Astrocyte of the cerebellum (primary cell): ENCODE results near the gene SPOP.
"Not testable (repeated sequence)": the region's sequence is repeated elsewhere in the genome, so short reads cannot be mapped to it uniquely, and the experiment has no call there.

Experiments
- DNase-seq: peaks from one replicate; pipeline ENCODE4 v3.0.0-alpha.2; 2011; ENCODE audit warnings: low read depth
- H3K4me3 ChIP-seq: 2 replicates; pipeline ENCODE4 v1.5.1; 2011; ENCODE audit warnings: mild to moderate bottlenecking, low read depth, low read length, moderate library complexity
- in situ Hi-C: cut with HindIII; loops from 2 replicates; pipeline ENCODE4 v1.10.0; 2017; ENCODE audit warnings: low sequenced_read_pairs
- TF ChIP-seq, protein P1 (sequence below): IDR thresholded peaks from 2 replicates; pipeline ENCODE4 v1.5.1; 2012; ENCODE audit warnings: low read length, low read depth, moderate library complexity, mild to moderate bottlenecking; ENCODE audit errors: missing control alignments

Gene SPOP

DNA sequence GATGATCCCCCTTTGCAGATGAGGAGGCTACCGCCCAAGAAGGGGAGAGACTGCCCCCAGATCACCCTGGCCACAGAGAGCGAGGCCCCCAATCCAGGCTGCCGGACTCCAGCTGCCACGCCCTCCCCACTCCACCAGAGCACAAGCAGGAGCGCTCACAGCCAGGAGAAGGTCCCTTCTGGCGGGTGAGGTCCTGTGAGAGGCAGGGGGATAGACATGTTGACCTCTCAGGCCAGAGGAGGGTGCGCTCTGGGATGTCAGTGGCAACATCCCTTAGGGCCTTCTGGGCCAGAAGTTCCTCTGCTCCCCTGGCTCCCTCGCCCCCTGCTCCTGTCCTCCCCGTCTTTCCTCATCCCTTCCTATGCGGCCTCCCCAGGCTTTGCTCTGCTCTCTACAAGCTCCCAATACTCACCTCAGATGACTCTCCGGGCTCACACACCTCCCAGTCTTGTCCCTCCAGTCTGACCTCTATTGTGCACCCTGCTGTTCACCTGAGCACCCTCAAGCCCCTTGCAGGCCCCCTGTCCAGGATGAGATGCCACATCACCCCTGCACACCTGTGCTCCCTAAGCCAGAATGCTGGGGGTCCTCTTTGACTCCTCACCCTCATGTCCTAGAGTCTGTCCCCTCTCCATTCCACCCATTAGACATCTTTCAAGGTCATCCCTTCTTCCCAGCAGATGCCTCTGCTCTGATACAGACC lies 107.2 kb downstream of the SPOP start:
- no peak for DNase-seq
- TF ChIP-seq, protein P1, sequence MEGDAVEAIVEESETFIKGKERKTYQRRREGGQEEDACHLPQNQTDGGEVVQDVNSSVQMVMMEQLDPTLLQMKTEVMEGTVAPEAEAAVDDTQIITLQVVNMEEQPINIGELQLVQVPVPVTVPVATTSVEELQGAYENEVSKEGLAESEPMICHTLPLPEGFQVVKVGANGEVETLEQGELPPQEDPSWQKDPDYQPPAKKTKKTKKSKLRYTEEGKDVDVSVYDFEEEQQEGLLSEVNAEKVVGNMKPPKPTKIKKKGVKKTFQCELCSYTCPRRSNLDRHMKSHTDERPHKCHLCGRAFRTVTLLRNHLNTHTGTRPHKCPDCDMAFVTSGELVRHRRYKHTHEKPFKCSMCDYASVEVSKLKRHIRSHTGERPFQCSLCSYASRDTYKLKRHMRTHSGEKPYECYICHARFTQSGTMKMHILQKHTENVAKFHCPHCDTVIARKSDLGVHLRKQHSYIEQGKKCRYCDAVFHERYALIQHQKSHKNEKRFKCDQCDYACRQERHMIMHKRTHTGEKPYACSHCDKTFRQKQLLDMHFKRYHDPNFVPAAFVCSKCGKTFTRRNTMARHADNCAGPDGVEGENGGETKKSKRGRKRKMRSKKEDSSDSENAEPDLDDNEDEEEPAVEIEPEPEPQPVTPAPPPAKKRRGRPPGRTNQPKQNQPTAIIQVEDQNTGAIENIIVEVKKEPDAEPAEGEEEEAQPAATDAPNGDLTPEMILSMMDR, result no peak
- in situ Hi-C loops, result no loop called here
- no peak overlapping the region for H3K4me3 ChIP-seq

DNA sequence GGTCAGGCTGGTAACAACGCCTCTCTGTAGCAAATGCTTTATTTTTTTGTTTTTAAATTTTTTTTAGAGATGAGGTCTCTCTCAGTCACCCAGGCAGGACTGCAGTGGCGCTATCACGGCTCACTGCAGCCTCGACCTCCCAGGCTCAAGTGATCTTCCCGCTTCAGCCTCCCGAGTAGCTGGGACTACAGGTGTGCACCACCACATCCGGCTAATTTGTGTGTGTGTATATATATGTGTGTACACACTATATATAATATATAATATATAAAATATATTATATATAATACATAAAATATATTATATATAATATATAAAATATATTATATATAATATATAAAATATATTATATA lies 109.2 kb downstream of the SPOP start:
- DNase-seq, in situ Hi-C loops, H3K4me3 ChIP-seq: not testable (repeated sequence)

DNA sequence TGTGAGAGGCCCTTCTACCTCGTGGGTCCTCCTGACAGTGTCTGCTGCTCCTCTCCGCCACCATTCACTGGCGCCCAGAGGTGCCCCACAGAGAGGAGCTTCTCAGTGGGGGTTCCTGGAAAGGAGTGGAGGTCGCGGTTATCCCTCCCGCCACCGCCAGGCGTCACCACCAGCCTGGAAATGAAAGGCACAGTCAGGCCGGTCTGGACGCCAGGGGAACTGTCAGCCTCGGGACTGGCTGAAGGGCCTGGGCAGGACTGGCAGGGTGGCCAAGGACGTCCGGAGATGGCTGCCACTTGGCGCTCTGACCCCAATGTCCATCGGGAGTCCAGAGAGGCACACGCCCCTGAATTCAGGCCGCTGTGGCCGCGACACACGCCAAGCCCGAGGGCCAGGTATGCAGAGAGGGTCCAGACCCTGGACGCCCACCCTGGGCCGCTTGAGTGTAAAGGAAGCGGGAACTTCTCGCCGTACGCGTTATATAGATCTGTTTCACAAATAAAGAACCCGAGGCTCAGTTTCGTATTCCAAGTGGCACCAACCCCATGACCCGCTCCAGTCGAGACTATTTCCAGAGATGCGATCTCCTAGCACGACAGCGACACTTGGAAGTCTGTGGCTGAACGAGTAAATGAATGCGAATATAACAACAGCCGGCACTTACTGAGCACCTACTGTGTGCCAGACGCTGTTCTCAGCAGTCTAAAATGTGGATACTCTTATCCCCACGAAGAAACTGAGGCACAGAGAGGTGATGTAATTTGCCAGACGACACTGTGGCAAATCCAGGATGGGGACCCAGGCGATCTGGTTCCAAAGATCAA lies 109.8 kb downstream of the SPOP start:
- TF ChIP-seq, protein P1, result peak; percentile 91
- DNase-seq, result peak; percentile 39
- in situ Hi-C loops, result no loop called here
- peak overlapping the region; percentile 27 for H3K4me3 ChIP-seq

DNA sequence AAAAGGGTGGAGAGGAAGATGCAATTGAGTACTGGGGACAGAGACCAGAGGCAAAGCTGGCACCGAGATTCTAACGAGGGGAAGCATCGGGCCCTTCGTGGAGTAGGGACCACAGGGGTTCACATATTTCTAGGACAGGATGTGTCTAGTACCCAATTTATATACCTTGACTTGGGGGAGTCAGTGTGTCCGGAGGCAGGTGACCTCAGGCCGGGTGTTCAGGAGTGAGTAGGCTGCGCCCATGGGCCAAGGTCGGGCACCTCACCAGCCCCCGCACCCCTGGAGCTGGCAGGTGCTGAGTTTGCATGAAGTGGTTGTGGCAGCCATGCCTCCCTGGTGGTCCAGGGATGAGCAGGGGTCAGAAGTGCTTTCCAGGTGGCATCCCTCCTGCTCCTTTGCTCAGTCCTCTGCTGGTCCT lies 110.8 kb downstream of the SPOP start:
- TF ChIP-seq, protein P1, result no peak
- in situ Hi-C loops, result no loop called here
- no peak overlapping the region for H3K4me3 ChIP-seq
- no peak for DNase-seq

DNA sequence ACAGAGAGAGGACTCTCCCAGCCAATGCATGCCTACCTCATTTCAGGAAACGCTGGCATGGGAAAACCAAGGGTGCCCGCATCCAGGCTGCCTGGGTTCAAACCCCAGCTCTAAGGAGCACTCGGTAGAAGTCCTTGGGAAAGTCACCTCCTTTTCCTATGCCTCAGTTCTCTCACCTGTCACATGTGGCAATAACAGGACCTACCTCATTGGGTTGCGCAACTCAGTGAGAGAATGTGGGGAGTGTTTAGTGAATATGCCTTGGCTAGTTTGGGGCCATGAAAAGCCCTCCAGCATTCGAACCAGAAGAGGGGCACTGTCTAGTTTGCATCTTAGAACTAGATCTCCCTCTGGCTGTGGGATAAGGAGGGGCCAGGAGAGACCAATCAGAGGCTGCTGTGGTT lies 111.2 kb downstream of the SPOP start:
- no peak overlapping the region for H3K4me3 ChIP-seq
- in situ Hi-C loops, result no loop called here
- no peak for DNase-seq
- TF ChIP-seq, protein P1, result no peak

DNA sequence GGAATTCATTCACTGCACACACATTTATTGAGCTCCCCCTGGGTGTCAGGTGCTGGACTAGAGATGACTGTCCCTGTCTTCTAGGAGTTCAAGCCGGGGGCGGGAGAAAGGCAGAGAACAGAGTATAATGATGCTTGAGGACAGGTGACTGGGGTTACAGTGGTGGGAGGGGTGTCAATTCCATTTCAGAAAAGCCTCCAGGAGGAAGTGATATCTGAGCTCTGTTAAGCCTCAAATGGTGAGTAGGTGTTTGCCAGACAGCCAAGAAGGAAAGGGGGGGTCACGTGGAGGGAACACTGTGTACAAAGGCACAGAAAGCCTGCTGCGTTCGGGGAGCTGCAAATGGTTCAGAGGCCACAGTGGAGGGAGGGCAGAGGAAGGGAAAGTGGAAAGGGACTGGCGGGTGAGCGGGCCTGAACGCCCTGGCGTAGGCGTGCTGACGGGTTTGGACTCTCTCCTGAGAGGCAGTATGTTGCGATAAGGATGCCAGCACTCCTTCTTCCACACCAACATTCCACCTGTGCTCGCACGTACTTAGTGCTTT lies 111.9 kb downstream of the SPOP start:
- in situ Hi-C loops, result no loop called here
- DNase-seq, result no peak
- TF ChIP-seq, protein P1, result no peak
- H3K4me3 ChIP-seq, result no peak overlapping the region

GRCh38 chr17:49564638-49565037 lies 113.3 kb downstream of the SPOP start:
- H3K4me3 ChIP-seq, result no peak overlapping the region
- DNase-seq, result no peak
- TF ChIP-seq, protein P1, result no peak
- in situ Hi-C loops, result no loop called here
